ENCODE data around the gene SUPT4H1. TPM values are rescaled to one million over a fixed set of nuclear protein-coding genes. Genes with fewer than 3 reads are reported as not detected.
A peak's percentile ranks its signal among the peaks of the same experiment; 100 is the strongest.

SUPT4H1 gene
- total and polyA plus RNA-seq, 9 of the 15 experiments (the other 6 are each of a cell fraction or from before 2014, with no cell fraction given): 62.1 to 320 (median 117) TPM

DNA sequence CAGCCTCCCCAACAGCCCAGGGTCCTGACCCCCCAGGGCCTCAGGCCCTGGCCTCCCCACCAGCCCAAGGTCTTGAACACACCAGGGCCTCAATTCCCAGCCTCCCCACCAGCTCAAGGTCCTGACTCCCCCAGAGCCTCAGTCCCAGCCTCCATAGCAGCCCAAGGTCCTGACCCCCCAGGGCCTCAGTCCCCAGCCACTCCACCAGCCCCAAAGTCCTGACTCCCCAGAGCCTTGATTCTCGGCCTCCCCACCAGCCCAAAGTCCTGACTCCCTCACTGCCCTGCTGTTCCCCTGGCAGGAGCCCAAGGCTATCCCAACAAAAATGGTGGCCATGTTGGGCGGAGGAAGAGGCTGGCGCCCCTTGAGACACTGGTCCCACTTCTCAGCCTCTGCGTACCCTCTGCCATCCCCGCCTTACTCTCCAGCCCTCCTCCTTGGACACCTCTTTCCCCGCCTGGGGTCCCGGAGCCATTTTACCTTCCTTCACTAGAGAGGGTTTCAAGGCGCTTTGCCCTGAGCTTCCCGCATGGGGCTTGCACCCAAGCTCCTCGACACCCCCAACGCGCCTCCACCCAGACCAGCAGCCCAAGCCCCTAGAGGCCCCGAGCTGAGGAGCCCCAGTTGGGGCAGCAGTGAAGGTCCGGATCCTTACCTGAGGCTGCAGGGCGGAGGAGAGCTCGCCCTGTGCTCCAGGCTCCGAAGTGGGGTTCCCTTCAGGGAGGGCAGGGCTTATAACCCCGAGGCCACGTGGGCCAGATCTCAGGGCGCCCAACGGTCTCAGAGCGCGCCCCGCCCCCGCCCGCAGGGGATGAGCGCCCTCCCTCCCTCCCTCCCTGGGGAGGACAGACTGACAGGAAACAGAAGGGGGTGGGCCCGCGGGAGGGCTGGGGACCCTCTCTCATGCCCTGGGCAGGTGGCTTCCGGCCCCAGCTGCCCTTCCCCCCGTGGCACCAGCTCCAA is 19.9 kb downstream of the SUPT4H1 start (continued):
- peak; percentile 98 for TF ChIP-seq POLR2H (tag; IDR thresholded peaks at IDR 0.05; ENCODE audit: low read depth)
- TF ChIP-seq PCBP1 (IDR thresholded peaks at IDR 0.05; ENCODE audit: low read depth, low read length, poor library complexity, severe bottlenecking): peak; percentile 91
- peak; percentile 96 for TF ChIP-seq ARID4B (CRISPR knock-in tag; IDR thresholded peaks at IDR 0.05)
- TF ChIP-seq NEUROD1 (IDR thresholded peaks at IDR 0.05; ENCODE audit: borderline replicate concordance, low read depth, low read length, partially characterized antibody): peak; percentile 73
- TF ChIP-seq, protein P1, sequence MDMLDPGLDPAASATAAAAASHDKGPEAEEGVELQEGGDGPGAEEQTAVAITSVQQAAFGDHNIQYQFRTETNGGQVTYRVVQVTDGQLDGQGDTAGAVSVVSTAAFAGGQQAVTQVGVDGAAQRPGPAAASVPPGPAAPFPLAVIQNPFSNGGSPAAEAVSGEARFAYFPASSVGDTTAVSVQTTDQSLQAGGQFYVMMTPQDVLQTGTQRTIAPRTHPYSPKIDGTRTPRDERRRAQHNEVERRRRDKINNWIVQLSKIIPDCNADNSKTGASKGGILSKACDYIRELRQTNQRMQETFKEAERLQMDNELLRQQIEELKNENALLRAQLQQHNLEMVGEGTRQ (CRISPR knock-in tag; IDR thresholded peaks at IDR 0.05): peak; percentile 98
- TF ChIP-seq OTX1 (CRISPR knock-in tag; IDR thresholded peaks at IDR 0.05): peak; percentile 28; the same call in 1 of the 2 replicates
- TF ChIP-seq SP2 (IDR thresholded peaks at IDR 0.05; ENCODE audit: extremely low read depth, low read depth, low read length, poor library complexity, severe bottlenecking): no peak
- peak; percentile 96 for TF ChIP-seq RBM39 (optimal IDR thresholded peaks at IDR 0.05; ENCODE audit: low read depth, low read length)
- peak; percentile 98; the same call in 1 of the 2 replicates for TF ChIP-seq FOXK1 (CRISPR knock-in tag; IDR thresholded peaks at IDR 0.05; ENCODE audit: borderline replicate concordance)
- no peak for TF ChIP-seq EZH2 (IDR thresholded peaks at IDR 0.05; ENCODE audit: borderline replicate concordance, low read depth, low read length)
- TF ChIP-seq MAZ (CRISPR knock-in tag; conservative IDR thresholded peaks at IDR 0.05 in 1 of 2, IDR thresholded peaks at IDR 0.05 in 1 of 2): peak; percentile 91 to 100
- TF ChIP-seq PATZ1 (CRISPR knock-in tag; IDR thresholded peaks at IDR 0.05; ENCODE audit: borderline replicate concordance): peak; percentile 86; the same call in 1 of the 2 replicates
